GM18498 (cell line): Measurements from ENCODE around the gene MECR.

Source experiments
- ATAC-seq: cut with Tn5 transposase; IDR thresholded peaks from one replicate; pipeline ENCODE4 v1.9.1; 2021; ENCODE audit warnings: mild to moderate bottlenecking, moderate library complexity; ENCODE audit not compliant: unreplicated experiment

MECR gene

DNA sequence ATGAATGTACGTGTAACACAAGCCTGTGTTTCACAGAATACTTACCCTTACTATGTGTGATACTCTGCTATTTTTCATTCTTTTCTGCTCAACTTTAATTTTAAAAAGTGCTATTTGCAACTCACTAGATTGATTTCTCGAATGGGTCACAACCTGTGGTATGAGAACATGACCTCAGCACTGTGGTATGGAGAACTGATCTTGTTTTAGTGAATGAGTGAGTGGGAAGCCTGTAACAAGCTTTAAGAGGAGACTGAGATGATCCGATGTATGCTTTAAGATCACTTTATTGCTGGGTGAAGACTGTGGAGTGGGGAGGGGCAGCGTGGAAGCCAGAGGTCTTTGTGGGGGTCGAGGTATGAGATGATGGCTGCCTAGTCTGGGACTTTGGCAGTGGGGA lies 21.6 kb downstream of the MECR start:
- ATAC-seq: no peak

DNA sequence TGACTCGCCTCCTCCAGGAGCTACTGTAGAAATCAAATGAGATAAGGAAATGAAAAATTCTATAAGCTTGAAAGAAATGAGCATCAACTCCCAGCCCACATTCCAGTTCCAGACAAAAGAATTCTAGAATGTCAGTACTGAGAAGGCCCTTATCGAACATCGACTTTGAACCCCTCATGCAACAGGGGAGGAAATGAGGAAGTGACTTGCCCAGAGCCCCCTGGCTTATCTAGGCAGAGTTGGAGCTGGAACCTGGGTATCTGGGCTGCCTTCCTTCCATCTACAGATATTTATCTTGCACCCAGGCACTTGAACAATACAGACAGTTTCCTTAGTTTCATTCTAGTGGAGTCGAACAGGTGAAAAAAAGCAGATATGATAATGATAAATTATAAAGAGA lies 22.3 kb downstream of the MECR start:
- no peak for ATAC-seq

DNA sequence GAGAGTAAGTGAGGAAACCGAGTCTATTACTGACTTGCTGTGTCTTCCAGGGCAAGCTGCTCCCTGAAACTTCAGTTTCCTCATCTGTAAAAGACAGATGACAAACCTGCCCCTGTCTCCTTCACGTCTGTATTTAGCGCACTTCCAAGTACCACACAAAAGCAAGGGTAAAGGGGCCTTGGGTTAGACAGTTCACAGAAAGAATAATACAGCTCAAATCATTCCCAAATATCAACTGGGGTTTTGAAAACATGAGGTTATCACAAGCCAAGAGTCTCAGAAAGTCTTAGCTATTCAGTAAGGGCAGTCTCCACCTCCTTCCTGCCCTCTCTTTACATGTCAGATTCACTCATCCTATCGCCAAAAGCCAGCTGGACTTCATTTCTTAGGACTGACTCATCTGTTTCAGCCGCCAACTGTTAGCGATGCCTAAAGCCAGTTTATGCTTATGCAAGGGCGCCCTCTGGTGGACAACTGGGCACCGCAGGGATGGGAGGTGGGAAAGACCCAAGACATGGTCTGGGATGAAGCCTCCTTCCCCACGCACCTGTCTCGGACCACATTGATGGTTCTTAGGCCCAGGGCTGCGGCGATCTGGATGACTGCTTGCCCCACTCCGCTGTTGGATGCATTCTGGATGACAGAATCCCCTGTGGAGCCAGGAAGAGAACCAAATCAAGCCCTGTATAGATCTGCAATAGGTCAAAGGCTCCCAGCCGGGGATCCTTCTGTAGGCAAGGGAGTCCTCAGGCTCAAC lies 28.0 kb downstream of the MECR start:
- ATAC-seq: peak; percentile 65

DNA sequence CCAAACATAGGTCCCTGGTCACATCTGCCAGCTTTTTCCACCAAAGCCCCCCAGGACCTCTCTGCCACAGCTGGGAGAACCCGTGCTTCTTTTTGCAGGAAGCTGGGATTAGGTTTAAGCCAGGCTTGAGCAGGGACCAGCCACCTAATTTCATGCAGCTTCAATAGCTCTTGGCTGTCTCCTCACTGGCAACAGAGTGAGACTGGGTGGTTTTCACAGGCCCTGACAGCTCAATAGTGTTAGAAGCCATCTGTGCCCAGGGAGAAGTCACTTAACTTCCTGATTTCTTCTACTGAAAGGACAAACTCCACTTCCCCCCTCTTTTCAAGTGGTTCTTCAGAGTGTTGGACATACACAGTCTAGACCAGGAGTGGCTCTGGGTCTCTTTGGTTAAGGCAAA lies 28.7 kb downstream of the MECR start:
- no peak for ATAC-seq

DNA sequence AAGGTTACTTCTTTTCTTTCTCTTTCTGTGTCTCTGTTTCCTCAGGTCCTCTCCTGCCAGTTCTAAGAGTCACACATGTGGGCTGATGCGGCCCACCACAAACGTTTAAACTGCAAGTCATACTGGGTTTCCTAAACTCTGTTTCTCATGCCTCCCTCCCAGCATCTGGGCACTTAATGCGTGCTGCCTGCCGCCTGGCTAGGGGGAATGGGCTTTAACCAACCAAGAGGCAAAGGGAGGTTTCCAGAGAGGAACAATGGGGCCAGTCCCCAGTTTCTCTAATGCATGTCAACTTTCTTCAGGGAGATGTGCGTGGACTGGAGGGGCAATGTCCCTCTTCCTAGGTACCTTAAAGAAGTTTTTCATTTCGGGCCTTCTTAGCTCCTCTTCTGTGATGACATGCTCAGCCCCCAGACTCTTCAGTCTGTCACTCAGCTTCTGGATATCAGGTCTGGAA lies 29.1 kb downstream of the MECR start:
- ATAC-seq: no peak

DNA sequence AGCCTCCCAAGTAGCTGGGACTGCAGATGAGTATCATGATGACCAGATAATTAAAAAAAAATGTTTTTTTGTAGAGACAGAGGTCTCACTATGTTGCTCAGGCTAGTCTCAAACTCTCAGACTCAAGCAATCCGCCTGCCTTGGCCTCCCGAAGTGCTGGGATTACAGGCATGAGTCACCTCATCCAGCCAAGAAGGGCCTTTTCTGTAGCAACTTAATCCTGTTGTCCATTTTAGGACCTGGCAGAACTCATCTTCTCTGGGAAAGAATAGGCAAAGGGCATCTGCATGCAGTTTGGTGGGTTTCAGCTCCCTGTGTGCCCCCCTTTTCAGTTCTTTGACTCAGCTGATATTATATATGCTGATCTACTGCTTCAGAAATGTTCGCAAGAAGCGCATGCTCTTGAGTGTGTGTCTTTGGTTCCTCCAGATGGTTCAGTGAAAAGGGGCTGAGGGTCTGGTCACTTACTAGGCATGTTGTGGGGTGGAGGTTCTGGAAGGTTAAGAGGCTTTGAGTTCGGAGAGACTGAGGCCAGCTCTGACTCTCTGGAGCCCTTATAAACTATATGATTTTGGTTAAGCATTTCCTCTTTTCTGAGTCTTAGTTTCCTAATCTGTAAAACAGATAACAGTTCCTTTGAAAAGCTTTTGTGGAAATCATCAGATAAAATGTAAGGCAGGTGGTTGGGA lies 29.7 kb downstream of the MECR start:
- no peak for ATAC-seq

DNA sequence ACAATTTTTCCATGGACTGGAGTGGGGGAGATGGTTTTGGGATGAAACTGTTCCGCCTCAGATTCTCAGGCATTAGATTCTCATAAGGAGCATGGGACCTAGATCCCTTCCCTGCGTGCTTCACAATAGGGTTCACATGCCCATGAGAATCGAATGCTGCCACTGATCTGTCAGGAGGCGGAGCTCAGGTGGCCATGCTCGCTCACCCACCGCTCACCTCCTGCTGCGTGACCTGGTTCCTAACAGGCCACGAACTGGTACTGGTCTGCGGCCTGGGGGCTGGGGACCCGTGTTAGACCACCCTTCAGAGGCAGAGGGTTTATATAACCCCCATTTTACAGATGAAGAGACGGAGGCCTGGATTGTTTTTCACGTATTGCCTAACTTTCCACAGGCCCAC lies 32.7 kb downstream of the MECR start:
- ATAC-seq: no peak

DNA sequence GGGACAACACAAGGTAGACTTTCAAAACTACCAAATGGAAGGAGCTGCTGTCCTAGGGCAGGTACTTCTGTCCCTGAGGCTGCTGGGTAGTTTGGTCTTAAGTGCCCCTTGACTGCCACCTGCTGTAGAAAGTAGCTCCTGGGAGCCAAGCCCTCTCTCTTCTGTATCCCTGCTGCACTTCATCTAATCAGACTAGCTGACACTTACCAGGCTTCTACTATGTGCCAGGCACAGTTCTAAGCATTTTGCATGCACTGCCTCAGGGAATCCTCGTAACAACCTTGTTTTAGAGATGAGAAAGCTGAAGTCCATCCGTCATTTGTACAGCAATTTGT lies 33.2 kb downstream of the MECR start:
- no peak for ATAC-seq

DNA sequence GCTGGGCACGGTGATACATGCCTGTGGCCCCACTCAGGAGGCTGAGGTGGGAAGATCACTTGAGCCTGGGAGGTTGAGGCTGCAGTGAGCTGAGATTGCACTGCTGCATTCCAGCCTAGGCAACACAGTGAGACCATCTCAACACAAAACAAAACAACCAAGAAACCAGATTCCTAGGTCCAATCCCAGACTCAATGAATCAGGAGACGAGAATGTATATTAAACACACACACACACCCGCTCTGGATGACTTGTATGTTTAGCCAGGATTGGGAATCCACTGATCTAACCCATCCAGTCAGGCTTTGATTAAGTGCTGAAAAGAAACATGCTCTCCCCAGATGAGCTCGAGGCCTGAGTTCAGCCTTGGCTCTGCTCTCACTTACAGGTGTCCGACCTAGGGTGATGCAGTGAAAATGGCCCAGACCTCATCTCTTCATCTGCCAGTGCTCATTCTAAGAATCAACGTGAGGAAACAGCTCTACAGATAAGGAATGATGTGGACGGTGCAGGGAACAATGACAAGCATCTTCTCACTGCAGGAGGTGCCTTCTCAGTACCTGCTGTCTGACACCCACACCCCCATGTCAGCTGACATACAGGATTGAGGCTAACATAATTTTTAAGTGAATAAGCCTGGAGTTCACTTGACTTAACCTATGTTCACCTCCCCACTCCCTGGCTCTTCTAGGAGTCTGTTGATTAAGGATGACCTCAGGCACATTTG lies 33.7 kb downstream of the MECR start:
- no peak for ATAC-seq

DNA sequence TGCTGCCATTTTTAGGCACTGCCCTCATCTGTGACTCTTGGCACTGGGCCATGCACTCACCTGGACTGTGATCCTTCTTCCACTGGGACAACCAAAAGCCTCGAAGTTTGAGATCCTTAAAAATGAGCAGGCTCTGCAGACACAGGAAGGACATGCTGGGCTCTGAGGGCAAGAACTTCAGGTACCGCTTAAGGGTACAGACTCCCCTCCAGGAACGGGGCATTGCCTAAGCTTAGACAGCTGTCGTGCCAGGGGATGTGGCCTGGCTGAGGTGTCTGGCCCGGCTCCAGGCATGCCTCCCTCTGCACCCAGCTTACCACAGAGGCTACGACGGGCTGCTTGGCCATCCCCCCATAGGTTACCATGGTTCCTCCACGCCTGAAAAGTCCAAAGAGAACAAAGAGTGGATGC lies 34.8 kb downstream of the MECR start:
- no peak for ATAC-seq

DNA sequence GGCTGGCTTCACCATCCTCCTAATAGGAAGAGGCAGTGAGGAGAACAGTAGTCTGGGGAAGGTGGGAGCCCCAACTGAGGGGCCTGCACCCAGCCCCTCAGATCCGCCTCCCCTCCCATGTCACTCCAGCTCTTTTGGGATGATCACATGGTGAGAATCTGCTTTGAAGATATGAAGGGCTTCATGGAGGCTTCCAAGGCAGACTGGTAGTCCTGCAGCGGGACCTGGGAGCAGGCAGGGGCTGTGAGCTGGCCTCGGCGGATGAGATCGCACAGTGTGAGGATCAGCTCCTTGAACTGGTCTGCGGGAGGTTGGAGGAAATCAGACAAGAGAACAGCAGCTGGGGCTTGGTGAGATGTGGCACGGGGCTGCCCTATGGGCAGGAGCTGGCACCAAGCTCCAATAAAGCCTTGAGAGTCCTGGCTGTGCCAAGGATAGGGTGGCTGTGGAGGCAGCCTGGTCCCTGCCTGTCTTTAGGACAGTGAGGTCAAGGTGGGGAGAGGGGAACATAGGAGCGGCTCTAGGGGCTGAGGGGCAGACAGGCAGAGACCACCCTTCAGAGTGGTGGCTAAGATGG lies 36.8 kb downstream of the MECR start:
- no peak for ATAC-seq

DNA sequence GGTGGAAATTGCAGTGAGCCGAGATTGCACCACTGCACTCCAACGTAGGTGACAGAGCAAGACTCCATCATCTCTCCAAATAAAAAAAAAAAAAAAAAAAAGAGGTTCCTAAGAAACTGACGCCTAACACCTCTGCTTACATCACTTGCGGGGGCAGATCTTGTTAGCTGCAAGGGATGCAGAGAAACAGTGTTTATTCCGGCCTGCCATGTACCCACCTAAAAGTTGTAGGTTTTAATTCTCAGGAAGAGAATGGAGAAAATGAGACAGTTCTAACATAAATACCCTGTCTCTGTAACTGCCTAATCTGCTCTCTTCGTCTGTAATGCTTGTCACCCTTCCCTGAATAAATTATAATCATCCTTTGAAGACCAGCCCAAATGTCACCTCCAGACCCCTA lies 40.0 kb downstream of the MECR start:
- ATAC-seq: no peak

DNA sequence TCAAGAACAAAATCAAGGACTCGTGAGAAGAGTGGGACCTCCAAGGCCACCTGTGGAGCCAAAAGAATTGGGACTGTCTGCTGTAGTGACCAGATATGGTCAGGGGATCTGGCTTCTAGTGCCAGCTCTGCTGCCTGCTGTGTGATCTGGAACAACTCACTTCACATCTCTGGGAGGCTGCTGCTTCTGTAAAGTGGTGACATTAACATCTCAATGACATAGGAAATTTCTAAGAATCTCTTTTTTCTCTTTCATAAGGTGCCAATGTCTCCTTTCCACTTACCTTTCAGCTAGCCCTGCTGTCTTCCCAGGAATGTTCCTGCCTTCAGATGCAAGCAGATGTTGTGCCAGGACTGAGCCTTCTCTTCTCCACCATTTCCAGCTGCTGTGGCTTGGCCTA lies 44.0 kb downstream of the MECR start:
- no peak for ATAC-seq

DNA sequence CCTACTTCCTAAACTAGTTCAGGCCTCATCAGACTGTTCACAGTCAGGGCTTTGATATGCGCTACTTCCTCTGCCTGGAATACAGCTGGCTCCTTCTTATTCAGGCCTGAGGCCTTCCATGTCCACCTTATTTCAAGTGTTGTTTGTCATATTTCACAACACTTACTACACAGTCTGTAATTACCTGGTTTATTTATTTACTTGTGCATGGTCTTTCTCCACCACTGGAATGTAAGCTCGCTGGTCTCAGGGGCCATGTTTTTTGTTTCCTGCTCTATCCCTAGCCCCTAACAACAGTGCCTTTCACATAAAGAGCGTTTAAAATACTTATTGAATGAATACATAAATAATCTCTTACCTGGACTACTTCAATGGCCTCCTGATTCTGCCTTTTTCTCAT lies 44.5 kb downstream of the MECR start:
- no peak for ATAC-seq

DNA sequence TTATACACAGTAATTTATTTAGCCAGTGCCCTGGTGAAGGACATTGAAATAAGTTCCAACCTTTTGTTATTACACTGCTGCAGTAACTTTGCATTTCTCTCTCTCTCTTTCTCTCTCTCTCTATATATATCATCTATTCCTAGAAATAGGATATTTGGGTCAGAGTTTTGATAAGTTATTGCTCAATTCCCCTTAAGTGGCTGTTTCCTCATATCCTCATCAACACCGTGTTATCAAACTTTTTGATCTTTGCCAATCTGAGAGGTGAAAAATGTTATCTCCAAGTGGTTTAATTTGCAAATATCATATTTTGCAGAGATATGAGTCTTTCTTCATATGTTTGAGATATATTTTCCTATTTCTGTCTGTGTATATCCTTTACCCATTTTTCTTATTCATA lies 47.4 kb downstream of the MECR start:
- no peak for ATAC-seq

DNA sequence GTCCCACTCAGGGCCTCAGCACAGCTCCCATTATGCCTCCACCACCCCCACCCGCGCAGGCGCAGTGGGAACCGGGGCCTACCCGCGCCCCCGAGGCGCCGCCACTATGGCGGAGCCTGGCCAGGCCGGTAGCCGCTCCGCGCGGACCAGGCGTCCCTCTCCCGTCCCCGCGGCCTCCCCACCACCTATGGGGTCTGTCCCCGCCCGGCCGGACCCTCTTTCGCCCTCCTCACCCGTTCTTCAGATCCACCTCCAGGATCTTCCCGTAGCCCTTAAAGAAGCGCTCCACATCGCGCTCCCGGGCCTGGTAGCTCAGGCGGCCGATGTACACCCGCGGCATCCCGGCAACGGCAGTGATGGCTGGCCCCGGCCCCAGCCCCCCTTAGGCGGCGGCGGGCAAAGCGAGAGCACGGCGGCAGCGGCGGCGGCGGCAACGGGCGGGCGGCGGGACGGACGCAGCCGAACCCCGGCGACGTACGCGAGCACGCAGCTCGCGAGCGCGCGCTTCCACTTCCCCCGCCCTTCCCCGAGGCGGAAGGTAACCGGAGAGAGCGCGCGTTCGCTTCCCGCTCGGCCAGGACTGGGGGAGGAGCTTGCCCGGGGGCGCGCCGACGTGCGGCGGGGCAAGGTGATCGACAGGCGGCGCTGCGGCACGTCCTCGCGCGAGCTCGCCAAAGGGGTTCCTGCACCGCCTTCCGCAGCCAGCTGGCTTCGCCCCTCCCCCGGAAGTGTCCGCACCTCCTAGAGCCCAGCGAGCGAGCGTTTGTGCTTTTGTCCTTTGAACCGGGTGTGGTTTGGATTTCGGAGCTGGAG lies 49.1 kb downstream of the MECR start, which contains the start of gene SRSF4:
SRSF4 (minus strand) TSS at position 488 of the 813 bp plus-strand sequence; CDS start at position 340, 148 bp downstream.
- peak; percentile 90 for ATAC-seq

DNA sequence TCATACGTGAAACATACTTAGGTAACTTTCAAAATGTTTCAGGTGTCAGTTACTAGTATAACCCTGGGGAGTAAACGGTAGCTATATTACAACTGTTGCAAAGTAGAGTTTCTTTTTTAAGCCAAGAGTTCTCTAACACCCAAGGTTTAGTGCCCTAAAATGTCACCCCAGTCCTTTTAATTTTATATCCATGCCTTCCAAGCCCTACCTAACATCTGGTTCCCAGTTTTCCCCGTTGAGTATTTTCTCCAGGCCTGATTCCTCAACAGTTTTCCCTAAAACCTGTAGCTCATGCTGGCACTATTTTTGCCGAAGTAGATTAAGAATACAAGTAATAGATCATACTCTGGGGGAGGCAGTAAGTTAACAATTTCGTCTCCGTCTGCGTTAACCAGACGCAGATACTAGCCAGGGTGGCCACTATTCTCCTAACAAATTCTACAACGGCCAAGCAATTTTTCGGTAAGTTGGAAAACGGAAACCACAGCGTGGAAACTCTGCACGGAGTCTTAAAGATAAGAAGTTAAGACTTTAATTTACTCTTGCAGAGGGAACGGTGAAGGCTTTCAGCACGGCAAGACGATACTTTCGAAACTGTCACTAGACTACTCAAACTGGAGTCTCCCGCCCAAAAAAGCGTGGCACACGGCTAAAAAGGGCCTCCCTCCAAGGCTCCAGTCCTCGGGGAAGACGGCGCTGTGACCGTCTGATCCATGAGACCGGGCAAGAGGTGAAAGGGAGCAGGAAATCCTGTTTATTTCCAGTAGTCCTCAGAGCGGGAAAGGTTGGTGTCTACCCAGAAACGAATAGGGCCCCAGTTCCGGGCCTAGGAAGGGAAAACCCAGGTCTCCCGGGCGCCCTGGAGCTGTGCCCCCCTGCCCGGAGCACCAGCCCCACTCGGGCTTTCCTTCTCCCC lies 50.0 kb downstream of the MECR start:
- peak; percentile 3 for ATAC-seq

DNA sequence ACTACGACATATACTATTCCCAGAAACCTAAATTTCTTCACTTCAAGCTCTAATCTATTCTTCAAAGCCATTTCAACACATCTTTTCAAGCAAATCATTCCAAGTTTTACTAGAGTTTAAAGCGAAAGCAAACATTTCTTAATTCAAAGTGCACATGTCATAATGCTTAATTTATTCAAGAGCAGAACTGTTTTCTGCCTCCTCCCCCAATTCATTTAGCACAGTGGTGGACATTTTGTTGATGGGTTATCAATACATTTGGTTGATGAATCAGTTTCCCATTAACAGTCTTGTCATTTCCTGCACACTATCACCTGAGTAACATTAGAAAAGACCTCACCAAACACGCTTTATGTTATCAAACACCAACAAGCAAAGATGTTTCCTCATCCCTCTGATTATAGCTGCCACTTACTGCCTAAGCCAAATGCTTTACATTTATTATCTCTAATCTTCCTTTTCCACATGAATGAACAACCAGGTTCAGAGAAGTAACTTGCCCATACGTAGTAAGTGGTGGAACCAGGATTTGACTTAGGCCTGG lies 51.0 kb downstream of the MECR start:
- no peak for ATAC-seq

DNA sequence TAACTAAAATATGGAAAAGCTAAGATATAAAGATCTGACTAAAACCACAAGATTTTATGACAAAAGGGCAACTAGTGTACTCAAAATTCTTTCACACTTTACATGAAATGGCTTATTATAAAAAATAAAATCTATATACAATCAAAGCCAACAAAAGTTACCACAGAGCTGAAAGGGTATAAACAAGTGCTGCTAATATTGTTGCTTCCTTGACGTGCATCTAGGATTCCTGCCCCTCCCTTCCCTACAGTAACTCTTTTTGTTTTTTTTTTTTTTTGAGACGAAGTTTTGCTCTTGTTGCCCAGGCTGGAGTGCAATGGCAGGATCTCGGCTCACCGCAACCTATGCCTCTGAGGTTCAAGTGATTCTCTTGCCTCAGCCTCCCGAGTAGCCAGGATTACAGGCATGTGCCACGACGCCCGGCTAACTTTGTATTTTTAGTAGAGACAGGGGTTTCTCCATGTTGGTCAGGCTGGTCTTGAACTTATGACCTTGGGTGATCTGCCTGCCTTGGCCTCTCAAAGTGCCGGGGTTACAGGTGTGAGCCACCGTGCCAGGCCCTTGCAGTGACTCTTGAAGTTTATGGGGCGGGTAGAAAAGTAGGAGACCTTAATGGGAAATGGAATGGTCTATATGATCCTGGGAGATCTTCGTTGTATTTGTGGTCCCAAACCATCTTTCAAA lies 53.6 kb downstream of the MECR start:
- no peak for ATAC-seq
